Iris pigment epithelial cell (primary cell): Measurements from ENCODE around the gene CLCF1.
"Not testable (repeated sequence)": the region's sequence is repeated elsewhere in the genome, so short reads cannot be mapped to it uniquely, and the experiment has no call there.

Experiments
- DNase-seq: peaks from one replicate; pipeline ENCODE4 v3.0.0-alpha.2; 2011; ENCODE audit warnings: low read depth

CLCF1 gene

DNA sequence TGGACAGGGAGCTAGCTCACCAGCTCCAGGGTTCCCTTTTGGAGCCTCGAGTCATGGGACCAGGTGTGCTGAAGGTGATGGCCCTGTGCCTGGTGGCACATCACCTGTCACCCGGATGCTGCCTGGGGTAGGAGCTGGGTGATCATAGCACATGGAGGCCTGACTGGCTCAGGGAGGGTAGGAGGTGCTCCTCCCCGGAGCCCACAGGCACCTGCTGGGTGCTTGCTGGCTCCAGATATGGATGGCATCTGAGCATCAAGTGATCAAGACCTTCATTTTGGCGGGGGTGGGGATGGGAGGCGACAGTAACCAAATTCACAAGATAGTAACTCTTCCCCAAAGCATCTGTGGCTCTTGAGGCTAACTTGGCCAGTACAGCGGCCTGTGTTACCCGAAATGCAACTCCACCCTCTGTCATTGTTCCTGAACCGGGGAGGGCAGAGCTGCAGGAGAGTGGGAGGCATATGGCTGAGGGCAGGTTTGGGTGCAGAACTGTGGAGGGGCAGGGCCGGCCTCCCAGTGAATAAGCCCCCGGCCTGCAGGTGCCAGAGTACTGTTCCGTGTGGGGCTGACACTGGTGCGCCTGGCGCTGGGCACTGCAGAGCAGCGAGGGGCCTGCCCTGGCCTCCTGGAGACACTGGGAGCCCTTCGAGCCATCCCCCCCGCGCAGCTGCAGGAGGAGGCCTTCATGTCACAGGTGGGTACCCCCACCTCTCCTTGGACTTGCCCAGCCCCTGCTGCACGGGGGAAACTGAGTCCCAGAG is 35.2 kb upstream of the CLCF1 start:
- DNase-seq: no peak

DNA sequence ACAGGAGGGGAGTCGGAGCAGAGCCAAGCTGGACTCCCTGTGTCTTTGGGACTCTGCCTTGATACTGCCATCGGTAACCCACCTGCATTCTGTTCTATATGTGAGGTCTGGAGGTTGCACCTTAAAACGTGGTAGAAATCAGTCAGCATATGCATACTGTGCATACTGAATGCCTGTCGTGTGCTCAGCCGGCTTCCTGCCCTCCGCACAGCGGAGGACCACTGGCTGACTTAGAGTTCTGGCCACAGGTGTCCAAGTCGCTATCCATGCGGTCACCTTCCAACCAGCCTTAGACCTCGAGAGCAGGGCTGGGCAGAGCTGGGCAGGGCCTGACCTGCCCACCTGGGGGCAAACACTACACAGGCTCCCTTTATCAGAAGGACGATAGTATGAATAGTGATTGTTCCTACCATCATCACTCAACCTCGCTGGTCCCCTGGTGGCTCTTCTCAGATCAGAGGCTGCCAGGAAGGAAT is 34.3 kb upstream of the CLCF1 start:
- no peak for DNase-seq

GRCh38 chr11:67406969-67407687 is 33.7 kb upstream of the CLCF1 start:
- DNase-seq: no peak

DNA sequence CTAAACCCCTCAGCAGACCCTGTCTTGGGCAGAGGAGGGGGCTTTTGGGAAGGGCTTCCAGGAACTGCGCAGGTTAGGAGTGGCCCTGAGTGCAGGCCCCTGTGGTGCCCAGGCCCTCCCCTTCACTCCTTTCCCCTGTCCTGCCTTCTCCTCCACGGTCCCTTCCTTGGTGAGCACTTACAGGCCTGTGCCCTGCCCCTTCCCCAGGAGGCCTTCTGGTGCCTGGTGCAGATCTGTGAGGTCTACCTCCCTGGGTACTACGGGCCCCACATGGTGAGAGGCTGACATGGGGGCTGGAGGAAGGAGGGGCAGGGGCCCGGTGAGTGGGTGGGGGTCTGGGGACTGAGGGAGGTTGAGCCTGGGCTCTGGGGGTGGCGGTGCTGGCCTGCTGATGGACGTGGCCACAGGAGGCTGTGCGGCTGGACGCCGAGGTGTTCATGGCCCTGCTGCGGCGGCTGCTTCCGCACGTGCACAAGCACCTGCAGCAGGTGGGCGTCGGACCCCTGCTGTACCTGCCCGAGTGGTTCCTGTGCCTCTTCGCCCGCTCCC is 33.1 kb upstream of the CLCF1 start:
- DNase-seq: no peak

DNA sequence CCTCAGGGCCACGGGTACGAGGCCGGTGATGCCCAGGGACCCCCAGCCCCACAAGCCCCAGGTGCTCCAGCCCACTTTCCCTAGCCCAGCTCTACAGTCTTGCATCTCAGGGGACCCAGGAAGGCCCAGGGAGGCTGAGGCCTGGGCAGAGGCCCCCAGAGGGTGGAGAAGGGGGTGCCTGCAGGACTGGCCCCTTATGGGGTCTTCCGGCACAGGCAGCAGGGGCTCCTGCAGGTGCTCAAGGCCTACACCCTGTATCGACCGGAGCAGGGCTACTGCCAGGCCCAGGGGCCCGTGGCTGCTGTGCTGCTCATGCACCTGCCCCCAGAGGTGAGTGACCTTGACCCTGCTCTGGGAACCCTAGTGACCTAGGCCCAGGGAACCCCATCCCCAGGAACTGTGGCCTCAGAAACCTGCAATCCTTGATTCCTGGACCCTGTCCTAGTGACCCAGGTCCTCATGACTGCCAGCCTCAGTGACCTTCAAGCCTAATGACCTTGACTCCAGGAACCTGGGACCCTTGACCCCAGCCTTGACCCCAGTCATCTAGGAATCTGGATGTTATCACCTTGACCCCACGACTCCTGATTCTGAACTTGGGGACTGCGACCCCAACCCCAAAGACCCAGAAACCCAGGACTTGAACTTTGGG is 32.4 kb upstream of the CLCF1 start:
- DNase-seq: no peak

DNA sequence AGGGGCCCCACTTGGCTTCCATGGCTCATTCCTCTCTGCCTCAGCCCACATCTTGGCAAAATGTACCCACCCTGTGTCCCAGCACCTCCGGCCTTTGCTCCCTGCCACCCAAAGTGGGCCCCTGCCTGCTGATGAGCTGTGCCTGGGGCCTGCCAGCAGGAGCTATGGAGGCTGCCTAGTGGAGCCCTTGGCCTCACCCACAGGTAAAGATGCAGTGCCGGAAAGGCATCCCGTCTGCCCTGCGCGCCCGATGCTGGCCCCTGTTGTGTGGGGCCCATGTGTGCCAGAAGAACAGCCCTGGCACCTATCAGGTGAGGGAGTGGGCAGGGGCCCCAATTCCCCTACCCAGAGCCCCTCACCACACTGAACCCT is 31.8 kb upstream of the CLCF1 start:
- DNase-seq: no peak

DNA sequence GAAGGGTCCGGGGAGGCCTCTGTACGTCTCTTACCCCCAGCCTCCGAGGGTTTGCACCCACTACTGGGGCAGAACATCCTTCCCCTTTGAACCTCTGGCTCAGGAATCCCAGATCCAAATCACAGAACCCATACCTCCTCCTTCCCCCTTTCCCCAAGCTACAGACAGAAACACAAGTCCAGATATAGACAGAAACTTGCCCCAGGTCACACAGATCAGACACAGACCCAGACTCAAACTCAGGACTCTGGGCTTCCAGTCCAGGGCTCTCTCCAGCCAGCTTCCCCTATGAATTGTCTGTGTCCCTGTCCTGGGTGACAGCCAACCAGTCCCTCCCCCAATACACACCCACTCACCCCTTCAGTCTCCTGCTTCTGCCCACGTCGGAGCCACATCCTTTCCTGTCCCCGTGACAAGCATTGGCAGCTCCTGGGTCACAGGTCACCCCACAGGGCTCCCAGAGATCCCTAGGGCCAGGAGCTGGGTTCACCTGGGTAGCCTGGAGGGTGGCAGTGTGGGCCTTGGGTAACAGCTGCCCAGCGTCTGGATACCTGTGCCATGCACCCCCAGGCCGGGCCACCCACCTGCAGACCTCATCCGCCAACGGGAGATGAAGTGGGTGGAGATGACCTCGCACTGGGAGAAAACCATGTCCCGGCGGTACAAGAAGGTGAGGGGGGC is 31.3 kb upstream of the CLCF1 start:
- DNase-seq: no peak

DNA sequence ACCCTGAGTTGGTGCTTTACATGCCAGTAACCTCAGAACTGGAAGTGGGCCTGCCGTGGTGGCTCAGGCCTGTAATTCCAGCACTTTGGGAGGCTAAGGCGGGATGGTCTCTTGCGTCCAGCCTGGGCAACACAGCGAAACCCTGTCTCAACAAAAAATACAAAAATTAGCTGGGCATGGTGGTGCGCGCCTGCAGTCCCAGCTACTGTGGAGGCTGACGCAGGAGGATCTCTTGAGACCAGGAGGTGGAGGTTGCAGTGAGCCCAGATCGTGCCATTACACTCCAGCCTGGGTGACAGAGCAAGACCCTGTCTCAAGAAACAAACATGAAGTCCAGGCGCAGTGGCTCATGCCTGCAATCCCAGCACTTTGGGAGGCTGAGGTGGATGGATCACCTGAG is 29.7 kb upstream of the CLCF1 start:
- DNase-seq: not testable (repeated sequence)

- DNase-seq: not testable (repeated sequence)
Measured at GRCh38 chr11:67402192-67402839, 28.9 kb upstream of the CLCF1 start.

GRCh38 chr11:67401495-67402191 is 28.2 kb upstream of the CLCF1 start, which contains the start of gene PPP1CA:
Gene PPP1CA (minus strand): TSS chr11:67401858. CDS start chr11:67401782, 76 bp downstream.
- peak; percentile 85 for DNase-seq

DNA sequence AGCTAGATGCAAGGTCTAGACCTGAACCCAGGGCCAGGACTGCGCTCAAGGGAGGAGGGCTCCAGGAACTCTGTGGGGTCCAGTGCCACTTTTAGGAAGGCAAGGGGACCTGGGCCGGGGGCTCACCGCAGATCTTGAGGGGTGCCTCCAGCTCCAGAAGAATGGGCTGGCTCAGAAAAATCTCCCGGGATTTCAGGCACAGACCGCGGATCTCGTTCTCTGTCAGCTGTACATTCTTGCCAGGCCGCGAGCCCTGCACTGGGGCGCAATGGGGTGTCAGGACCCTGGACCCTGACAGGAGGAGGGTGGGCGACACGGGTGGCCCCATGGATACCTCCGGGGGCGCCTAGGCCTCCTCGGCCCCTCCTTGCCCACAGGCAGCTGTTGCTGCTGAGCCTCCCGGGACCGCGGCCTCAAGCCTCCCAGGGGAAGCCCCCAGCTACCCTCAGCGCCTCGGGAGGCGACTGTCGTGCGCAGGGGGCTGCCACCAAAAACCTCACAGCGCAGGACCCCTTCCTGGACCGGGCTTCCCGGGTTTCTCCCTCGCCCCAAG is 27.6 kb upstream of the CLCF1 start:
- DNase-seq: peak; percentile 31

- no peak for DNase-seq
Measured at GRCh38 chr11:67400251-67400941, 27.0 kb upstream of the CLCF1 start.

DNA sequence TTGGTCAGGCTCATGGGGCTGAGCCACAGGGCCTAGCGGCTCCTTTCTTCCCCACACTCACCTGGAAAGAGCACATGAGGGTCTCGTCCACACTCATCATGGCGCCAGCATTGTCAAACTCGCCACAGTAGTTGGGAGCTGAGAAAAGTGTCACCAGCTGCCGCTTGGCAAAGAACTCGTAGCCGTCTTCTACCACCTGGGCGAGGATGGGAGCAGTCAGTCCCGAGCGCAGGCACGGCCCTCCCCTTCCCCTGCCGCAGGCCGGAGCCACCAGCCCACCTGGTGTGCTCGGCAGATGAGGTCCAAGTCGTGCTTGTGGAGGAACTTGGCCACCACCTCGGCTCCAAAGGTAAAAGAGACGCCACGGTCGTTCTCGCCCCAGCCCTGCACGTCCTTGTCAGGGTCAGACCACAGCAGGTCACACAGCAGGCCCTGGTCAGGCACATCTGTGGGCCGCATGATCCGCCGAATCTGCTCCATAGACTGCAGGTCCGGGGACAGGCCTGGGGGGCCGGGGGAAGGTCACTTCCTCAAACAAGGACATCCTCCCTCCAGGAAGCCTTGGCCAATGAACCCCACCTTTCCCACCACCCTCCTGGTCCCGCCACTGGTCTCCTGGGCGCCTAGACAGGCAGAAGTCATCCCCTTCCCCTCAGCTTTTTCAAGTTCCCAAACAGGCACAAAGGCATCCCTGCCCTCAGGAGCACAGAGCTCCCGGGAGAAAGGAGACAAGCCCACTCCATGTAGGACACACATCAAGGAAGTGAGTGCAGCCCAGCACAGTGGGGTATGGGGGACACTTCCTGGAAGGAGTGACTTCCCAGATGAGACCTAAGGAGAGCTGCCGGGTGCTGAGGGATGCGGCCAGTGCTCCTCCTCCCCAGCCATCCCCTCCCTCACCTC is 25.5 kb upstream of the CLCF1 start:
- DNase-seq: no peak

GRCh38 chr11:67397986-67398660 is 24.7 kb upstream of the CLCF1 start:
- no peak for DNase-seq

- DNase-seq: no peak
Measured at GRCh38 chr11:67397536-67397935, 24.1 kb upstream of the CLCF1 start.

- DNase-seq: no peak
Measured at GRCh38 chr11:67396587-67397389, 23.4 kb upstream of the CLCF1 start.

- no peak for DNase-seq
Measured at GRCh38 chr11:67396259-67396581, 22.8 kb upstream of the CLCF1 start.
